ENCODE data around the gene POSTN. TPM values are rescaled to one million over a fixed set of nuclear protein-coding genes. Genes with fewer than 3 reads are reported as not detected.
"Not testable (repeated sequence)": the region's sequence is repeated elsewhere in the genome, so short reads cannot be mapped to it uniquely, and the experiment has no call there.

Gene POSTN
- total and polyA plus RNA-seq, 2 of the 4 experiments (the other 2 are of a cell fraction) = 32.6 to 44.7 TPM

GRCh38 chr13:37589381-37589780 is 9.2 kb downstream of the POSTN start:
- H2AFZ ChIP-seq (replicated peaks; ENCODE audit: low read length, poor library complexity); H3K9ac ChIP-seq (ENCODE audit: low read depth, low read length); H2AK5ac ChIP-seq (ENCODE audit: low read depth, low read length); H4K91ac ChIP-seq (ENCODE audit: insufficient read depth, low read depth, low read length); H3K4me1 ChIP-seq (ENCODE audit: control insufficient read depth, insufficient read depth, low read length); H3K9me1 ChIP-seq (ENCODE audit: insufficient read depth, low read length); ATAC-seq (ENCODE audit: low read depth); H2BK5ac ChIP-seq (ENCODE audit: low read depth, low read length, poor library complexity, severe bottlenecking); in situ Hi-C loops (cut with MboI; ENCODE audit: low sequenced_read_pairs); H2BK15ac ChIP-seq (ENCODE audit: low read depth, low read length); H3K79me1 ChIP-seq (ENCODE audit: low read depth in 1 of 2, low read length in 2 of 2); H3K14ac ChIP-seq (replicated peaks; ENCODE audit: low read depth, low read length); H3K4ac ChIP-seq (ENCODE audit: low read depth, low read length); H3K9me3 ChIP-seq (ENCODE audit: control insufficient read depth, insufficient read depth, low read length); H2AK9ac ChIP-seq (replicated peaks; ENCODE audit: low read depth, low read length, poor library complexity); H3K27ac ChIP-seq (ENCODE audit: insufficient read depth, low read length); H2BK20ac ChIP-seq (ENCODE audit: low read depth, low read length); dilution Hi-C loops (cut with HindIII; ENCODE audit: low sequenced_read_pairs, unreplicated experiment); BruUV-seq (replicated peaks); H3K56ac ChIP-seq (ENCODE audit: extremely low read depth, insufficient read depth, low read length); H3K36me3 ChIP-seq (ENCODE audit: control insufficient read depth, insufficient read depth, low read length); H4K20me1 ChIP-seq (ENCODE audit: insufficient read depth, low read length); H3K18ac ChIP-seq (ENCODE audit: low read depth, low read length); intact Hi-C loops (cut with micrococcal nuclease); H3K4me2 ChIP-seq (ENCODE audit: low read depth, low read length); CTCF ChIA-PET; H3K27me3 ChIP-seq (ENCODE audit: control insufficient read depth, insufficient read depth, low read length); H4K8ac ChIP-seq (ENCODE audit: low read depth in 2 of 2, low read length in 2 of 2); POLR2A ChIA-PET (ENCODE audit: unreplicated experiment); H3K4me3 ChIP-seq (ENCODE audit: insufficient read depth, low read depth, low read length); H2BK120ac ChIP-seq (ENCODE audit: low read depth, low read length); H4K5ac ChIP-seq (ENCODE audit: low read depth, low read length); H3K23ac ChIP-seq (ENCODE audit: low read depth, low read length): not testable (repeated sequence)
- no CpG with 5 or more reads among the region's 4 CpGs for WGBS, 2 experiments (ENCODE audit: extremely low coverage in 2 of 2, insufficient read length in 1 of 2)
- peak; percentile 82 for TF ChIP-seq MAFK (IDR thresholded peaks at IDR 0.05; ENCODE audit: low read depth, low read length)
- TF ChIP-seq NFE2L2 (IDR thresholded peaks at IDR 0.05; ENCODE audit: low read depth, low read length) = peak; percentile 57
- DNase-seq = peak; percentile 18
